ENCODE data around the gene NECTIN1.

DNA sequence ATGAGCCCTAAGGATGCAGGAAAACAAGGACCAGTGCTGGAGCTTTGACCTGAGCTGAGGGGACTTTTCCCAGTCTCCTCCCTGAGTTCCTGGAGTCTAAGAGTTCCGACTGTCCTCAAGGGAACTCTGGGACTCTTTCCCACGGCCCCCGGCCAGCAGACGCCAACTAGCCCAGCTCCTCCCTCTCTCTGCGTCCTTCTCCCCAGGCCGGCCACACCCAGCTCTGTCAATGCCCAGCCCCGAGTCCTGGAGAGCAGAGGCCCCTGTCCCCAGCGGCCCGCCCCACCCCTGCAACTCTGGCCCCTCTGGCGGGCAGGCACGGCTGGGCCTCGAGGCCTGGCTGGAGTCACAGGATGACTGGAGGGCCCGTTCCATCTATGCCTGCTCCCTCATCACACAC is 29.8 kb downstream of the NECTIN1 start:
- no peak for TF ChIP-seq EZH2 (IDR thresholded peaks at IDR 0.05; ENCODE audit: borderline replicate concordance, low read length)
- TF ChIP-seq, protein P1, sequence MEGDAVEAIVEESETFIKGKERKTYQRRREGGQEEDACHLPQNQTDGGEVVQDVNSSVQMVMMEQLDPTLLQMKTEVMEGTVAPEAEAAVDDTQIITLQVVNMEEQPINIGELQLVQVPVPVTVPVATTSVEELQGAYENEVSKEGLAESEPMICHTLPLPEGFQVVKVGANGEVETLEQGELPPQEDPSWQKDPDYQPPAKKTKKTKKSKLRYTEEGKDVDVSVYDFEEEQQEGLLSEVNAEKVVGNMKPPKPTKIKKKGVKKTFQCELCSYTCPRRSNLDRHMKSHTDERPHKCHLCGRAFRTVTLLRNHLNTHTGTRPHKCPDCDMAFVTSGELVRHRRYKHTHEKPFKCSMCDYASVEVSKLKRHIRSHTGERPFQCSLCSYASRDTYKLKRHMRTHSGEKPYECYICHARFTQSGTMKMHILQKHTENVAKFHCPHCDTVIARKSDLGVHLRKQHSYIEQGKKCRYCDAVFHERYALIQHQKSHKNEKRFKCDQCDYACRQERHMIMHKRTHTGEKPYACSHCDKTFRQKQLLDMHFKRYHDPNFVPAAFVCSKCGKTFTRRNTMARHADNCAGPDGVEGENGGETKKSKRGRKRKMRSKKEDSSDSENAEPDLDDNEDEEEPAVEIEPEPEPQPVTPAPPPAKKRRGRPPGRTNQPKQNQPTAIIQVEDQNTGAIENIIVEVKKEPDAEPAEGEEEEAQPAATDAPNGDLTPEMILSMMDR (conservative IDR thresholded peaks at IDR 0.05 in 1 of 2, IDR thresholded peaks at IDR 0.05 in 1 of 2; ENCODE audit: extremely low read depth in 1 of 2, insufficient read depth in 1 of 2, low read depth in 1 of 2, low read length in 2 of 2), result no peak
